Measurements from ENCODE around the gene ZBTB7C. TPM values are rescaled to one million over a fixed set of nuclear protein-coding genes. Genes with fewer than 3 reads are reported as not detected.

ZBTB7C gene
- total RNA-seq, 1 experiment from 2014 or later = 0.33 TPM

- Histone ChIP-seq H4K91ac (ENCODE audit: insufficient read length, low read depth, low read length) (no peak overlapping the region), H3K4ac (ENCODE audit: low read depth, low read length) (no peak overlapping the region), H3K27me3 (ENCODE audit: insufficient read depth, low read length) (no peaks in the 10 kb centered on the region; the same call in 1 of the 2 replicates), H4K20me1 (ENCODE audit: control insufficient read depth, insufficient read depth, insufficient read length) (no peaks in the 10 kb centered on the region), H2BK15ac (ENCODE audit: low read depth, low read length) (no peak overlapping the region), H3K23ac (ENCODE audit: insufficient read length, low read depth, low read length) (no peak overlapping the region), H3K56ac (ENCODE audit: insufficient read length, low read depth, low read length) (no peak overlapping the region), H3K23me2 (ENCODE audit: insufficient read length, low read depth, low read length, poor library complexity, severe bottlenecking) (no peaks in the 10 kb centered on the region), H4K8ac (replicated peaks; ENCODE audit: insufficient read length, low read depth, low read length) (no peak overlapping the region), H2BK20ac (ENCODE audit: low read depth, low read length, poor library complexity, severe bottlenecking) (no peak overlapping the region), H3K79me1 (ENCODE audit: insufficient read depth, low read depth, low read length, poor library complexity, severe bottlenecking) (no peaks in the 10 kb centered on the region), H3K4me2 (ENCODE audit: insufficient read depth, insufficient read length, low read length) (no peak overlapping the region), H4K5ac (ENCODE audit: insufficient read length, low read depth, low read length) (no peak overlapping the region), H2AFZ (ENCODE audit: low read length) (no peak overlapping the region), H2BK120ac (ENCODE audit: low read depth, low read length, poor library complexity, severe bottlenecking) (no peak overlapping the region), H3T11ph (ENCODE audit: low read length) (no peak overlapping the region), H3K14ac (ENCODE audit: insufficient read depth, low read length) (no peak overlapping the region), H3K18ac (ENCODE audit: insufficient read length, low read depth, low read length) (no peak overlapping the region), H2BK5ac (ENCODE audit: insufficient read length, low read length) (no peak overlapping the region), H3K9ac (ENCODE audit: extremely low read depth, insufficient read length, low read length) (no peak overlapping the region), H3K27ac (ENCODE audit: insufficient read length, low read depth, low read length) (no peak overlapping the region), H3K9me3 (ENCODE audit: control insufficient read depth, low read depth, low read length) (no peaks in the 10 kb centered on the region), H2AK5ac (ENCODE audit: insufficient read length, low read length) (no peak overlapping the region), H2BK12ac (ENCODE audit: insufficient read length, low read depth, low read length) (no peak overlapping the region), H3K4me1 (ENCODE audit: insufficient read depth, low read length) (peaks cover 8% of the 10 kb centered on the region; the same call in 1 of the 2 replicates), H3K79me2 (ENCODE audit: insufficient read depth, low read length) (no peaks in the 10 kb centered on the region)
- H3K4me1 Mint-ChIP-seq = peaks cover 37 to 55% of the 10 kb centered on the region in 2 experiments
- no peaks in the 10 kb centered on the region for H3K9me3 Mint-ChIP-seq
- DNase-seq = no peak
- no CpG with 5 or more reads among the region's 6 CpGs for WGBS (ENCODE audit: extremely low coverage, insufficient read length, low lambda C conversion rate)
- no peak overlapping the region; a peak in 1 of 7 replicates for H3K27ac Mint-ChIP-seq
- TF ChIP-seq CTCF (conservative IDR thresholded peaks at IDR 0.05) = no peak
- no peak overlapping the region for H3K4me3 Mint-ChIP-seq
- peaks cover 11% of the 10 kb centered on the region for H3K27me3 Mint-ChIP-seq (ENCODE audit: low read depth)
- H3K36me3 Mint-ChIP-seq (ENCODE audit: insufficient read depth in 1 of 3, low read depth in 3 of 3) = no peaks in the 10 kb centered on the region
Measured at GRCh38 chr18:48109961-48110493, 299.2 kb downstream of the ZBTB7C start.

All from H9 (cell line).